IPS-NIHi7 (cell line): ENCODE measurements around the gene AASDHPPT.

ENCODE experiments used
- DNase-seq: peaks from one replicate; pipeline ENCODE4 v3.0.0; 2012; ENCODE audit warnings: mixed read lengths; ENCODE audit errors: extremely low spot score

AASDHPPT gene

GRCh38 chr11:106086135-106086534, 8.7 kb downstream of the AASDHPPT start:
- no peak for DNase-seq

GRCh38 chr11:106086850-106087249, 9.4 kb downstream of the AASDHPPT start:
- DNase-seq = no peak

- DNase-seq = peak; percentile 15
Measured at GRCh38 chr11:106087815-106088435, 10.5 kb downstream of the AASDHPPT start.

- DNase-seq = no peak
Measured at GRCh38 chr11:106088896-106089295, 11.4 kb downstream of the AASDHPPT start.

GRCh38 chr11:106091480-106092123, 14.1 kb downstream of the AASDHPPT start:
- DNase-seq = no peak

- no peak for DNase-seq
Measured at GRCh38 chr11:106092446-106092845, 15.0 kb downstream of the AASDHPPT start.

GRCh38 chr11:106098893-106099553, 21.6 kb downstream of the AASDHPPT start:
- DNase-seq = no peak

GRCh38 chr11:106101370-106101769, 23.9 kb downstream of the AASDHPPT start:
- DNase-seq = no peak

GRCh38 chr11:106101819-106102218, 24.4 kb downstream of the AASDHPPT start:
- DNase-seq = no peak

- no peak for DNase-seq
Measured at GRCh38 chr11:106105986-106106385, 28.5 kb downstream of the AASDHPPT start.

- peak; percentile 18 for DNase-seq
Measured at GRCh38 chr11:106121570-106122320, 44.3 kb downstream of the AASDHPPT start.

GRCh38 chr11:106127604-106128003, 50.1 kb downstream of the AASDHPPT start:
- DNase-seq = no peak

GRCh38 chr11:106128740-106129139, 51.3 kb downstream of the AASDHPPT start:
- DNase-seq = no peak

GRCh38 chr11:106131998-106132397, 54.5 kb downstream of the AASDHPPT start:
- DNase-seq = no peak

GRCh38 chr11:106132582-106133354, 55.3 kb downstream of the AASDHPPT start:
- no peak for DNase-seq

- peak; percentile 24 for DNase-seq
Measured at GRCh38 chr11:106133529-106133928, 56.1 kb downstream of the AASDHPPT start.

GRCh38 chr11:106137061-106137460, 59.6 kb downstream of the AASDHPPT start:
- no peak for DNase-seq

GRCh38 chr11:106137758-106138157, 60.3 kb downstream of the AASDHPPT start:
- no peak for DNase-seq
